H9 (cell line): ENCODE data around the gene KCND2. TPM values are rescaled to one million over a fixed set of nuclear protein-coding genes. Genes with fewer than 3 reads are reported as not detected.

Source experiments
- DNase-seq: peaks from one replicate; pipeline ENCODE4 v3.0.0-alpha.2; 2017
- H2AFZ ChIP-seq: one replicate; pipeline ENCODE4 v1.6.1; 2013; ENCODE audit warnings: mild to moderate bottlenecking, low read length, control low read depth, moderate library complexity
- H2AK5ac ChIP-seq: 2 replicates; pipeline ENCODE4 v1.6.1; 2013; ENCODE audit warnings: low read length, control low read depth, mixed read lengths; ENCODE audit not compliant: insufficient read length
- H2BK120ac ChIP-seq: one replicate; pipeline ENCODE4 v1.6.1; 2013; ENCODE audit warnings: low read depth, mild to moderate bottlenecking, low read length, control low read depth, inconsistent platforms; ENCODE audit not compliant: poor library complexity, severe bottlenecking
- H2BK12ac ChIP-seq: 2 replicates; pipeline ENCODE4 v1.6.1; 2013; ENCODE audit warnings: low read length, control low read depth, mixed read lengths, low read depth; ENCODE audit not compliant: insufficient read length
- H2BK15ac ChIP-seq: 2 replicates; pipeline ENCODE4 v1.6.1; 2013; ENCODE audit warnings: low read depth, low read length, control low read depth
- H2BK20ac ChIP-seq: one replicate; pipeline ENCODE4 v1.6.1; 2013; ENCODE audit warnings: low read depth, mild to moderate bottlenecking, low read length, control low read depth, inconsistent platforms; ENCODE audit not compliant: poor library complexity, severe bottlenecking
- H2BK5ac ChIP-seq: 2 replicates; pipeline ENCODE4 v1.6.1; 2013; ENCODE audit warnings: low read length, control low read depth, mixed read lengths; ENCODE audit not compliant: insufficient read length
- H3K14ac ChIP-seq: 2 replicates; pipeline ENCODE4 v1.6.1; 2013; ENCODE audit warnings: low read length, control low read depth; ENCODE audit not compliant: insufficient read depth
- H3K18ac ChIP-seq: 2 replicates; pipeline ENCODE4 v1.6.1; 2013; ENCODE audit warnings: low read depth, mild to moderate bottlenecking, mixed read lengths, low read length, control low read depth; ENCODE audit not compliant: insufficient read length
- H3K23ac ChIP-seq: 2 replicates; pipeline ENCODE4 v1.6.1; 2013; ENCODE audit warnings: low read length, control low read depth, mixed read lengths, low read depth; ENCODE audit not compliant: insufficient read length
- H3K23me2 ChIP-seq: 2 replicates; pipeline ENCODE4 v1.6.1; 2013; ENCODE audit warnings: low read depth, mild to moderate bottlenecking, mixed read lengths, low read length, control low read depth; ENCODE audit not compliant: insufficient read length, poor library complexity, severe bottlenecking
- H3K27ac ChIP-seq: 2 replicates; pipeline ENCODE4 v1.5.1; 2013; ENCODE audit warnings: low read length, control low read depth, mixed read lengths, low read depth; ENCODE audit not compliant: insufficient read length
- H3K27me3 ChIP-seq: 2 replicates; pipeline ENCODE4 v1.6.1; 2013; ENCODE audit warnings: low read length, control low read depth, inconsistent platforms; ENCODE audit not compliant: insufficient read depth
- H3K4ac ChIP-seq: 2 replicates; pipeline ENCODE4 v1.6.1; 2013; ENCODE audit warnings: low read depth, mild to moderate bottlenecking, control low read depth, inconsistent platforms, low read length, moderate library complexity
- H3K4me1 ChIP-seq: 2 replicates; pipeline ENCODE4 v1.6.1; 2013; ENCODE audit warnings: low read length, control low read depth, inconsistent platforms; ENCODE audit not compliant: insufficient read depth
- H3K4me2 ChIP-seq: 2 replicates; pipeline ENCODE4 v1.6.1; 2013; ENCODE audit warnings: low read length, control low read depth, mixed read lengths; ENCODE audit not compliant: insufficient read length, insufficient read depth
- H3K56ac ChIP-seq: 2 replicates; pipeline ENCODE4 v1.6.1; 2013; ENCODE audit warnings: low read depth, mild to moderate bottlenecking, mixed read lengths, low read length, control low read depth; ENCODE audit not compliant: insufficient read length
- H3K79me1 ChIP-seq: 2 replicates; pipeline ENCODE4 v1.6.1; 2013; ENCODE audit warnings: low read depth, mild to moderate bottlenecking, moderate library complexity, low read length, control low read depth, inconsistent platforms; ENCODE audit not compliant: insufficient read depth, poor library complexity, severe bottlenecking
- H3K79me2 ChIP-seq: 2 replicates; pipeline ENCODE4 v1.6.1; 2013; ENCODE audit warnings: low read length, control low read depth, inconsistent platforms; ENCODE audit not compliant: insufficient read depth
- H3K9ac ChIP-seq: 2 replicates; pipeline ENCODE4 v1.6.1; 2013; ENCODE audit warnings: low read length, control low read depth, mixed read lengths; ENCODE audit not compliant: insufficient read length; ENCODE audit errors: extremely low read depth
- H3K9me3 ChIP-seq: one replicate; pipeline ENCODE4 v1.6.1; 2013; ENCODE audit warnings: low read depth, low read length, inconsistent platforms; ENCODE audit not compliant: control insufficient read depth
- H3T11ph ChIP-seq: one replicate; pipeline ENCODE4 v1.6.1; 2013; ENCODE audit warnings: mild to moderate bottlenecking, low read length, control low read depth, inconsistent platforms
- H4K20me1 ChIP-seq: one replicate; pipeline ENCODE4 v1.6.1; 2013; ENCODE audit not compliant: control insufficient read depth, insufficient read length, insufficient read depth
- H4K5ac ChIP-seq: 2 replicates; pipeline ENCODE4 v1.6.1; 2013; ENCODE audit warnings: low read depth, mild to moderate bottlenecking, mixed read lengths, low read length, control low read depth; ENCODE audit not compliant: insufficient read length
- H4K8ac ChIP-seq: replicated peaks from 2 replicates; pipeline ENCODE4 v1.6.1; 2013; ENCODE audit warnings: low read length, control low read depth, mixed read lengths, low read depth; ENCODE audit not compliant: insufficient read length
- H4K91ac ChIP-seq: 2 replicates; pipeline ENCODE4 v1.6.1; 2013; ENCODE audit warnings: low read depth, mild to moderate bottlenecking, moderate library complexity, mixed read lengths, low read length, control low read depth; ENCODE audit not compliant: insufficient read length
- H3K27ac Mint-ChIP-seq, 3 experiments: 2 replicates in 2 of 3; 3 replicates in 1 of 3; pipeline ENCODE4 v1.8.0; 2020 to 2021; ENCODE audit warnings: mixed read lengths in 3 of 3, mild to moderate bottlenecking in 1 of 3, moderate library complexity in 1 of 3
- H3K27me3 Mint-ChIP-seq: 2 replicates; pipeline ENCODE4 v1.8.0; 2021; ENCODE audit warnings: low read depth, mild to moderate bottlenecking, moderate library complexity, mixed read lengths
- H3K36me3 Mint-ChIP-seq, 3 experiments: 2 replicates in 2 of 3; 3 replicates in 1 of 3; pipeline ENCODE4 v1.8.0; 2020 to 2021; ENCODE audit warnings: low read depth in 3 of 3, mixed read lengths in 3 of 3; ENCODE audit not compliant: insufficient read depth in 1 of 3
- H3K4me1 Mint-ChIP-seq, 2 experiments: 2 replicates each; pipeline ENCODE4 v1.8.0; 2020; ENCODE audit warnings: mixed read lengths in 2 of 2
- H3K4me3 Mint-ChIP-seq, 2 experiments: 2 replicates in 1 of 2; 3 replicates in 1 of 2; pipeline ENCODE4 v1.8.0; 2020 to 2021; ENCODE audit warnings: mild to moderate bottlenecking in 2 of 2, mixed read lengths in 2 of 2, moderate library complexity in 1 of 2
- H3K9me3 Mint-ChIP-seq, 2 experiments: 2 replicates in 1 of 2; 3 replicates in 1 of 2; pipeline ENCODE4 v1.8.0; 2020; ENCODE audit warnings: mild to moderate bottlenecking in 2 of 2, mixed read lengths in 2 of 2, moderate library complexity in 1 of 2
- WGBS: extraction: QIAGEN DNeasy Blood & Tissue Kit; methylation state at CpG from one replicate; pipeline ENCODE4 v1.1.7; 2013; ENCODE audit warnings: missing lambda C conversion rate, low lambda C conversion rate, mixed read lengths; ENCODE audit not compliant: insufficient read length; ENCODE audit errors: extremely low coverage; 5-methylcytosine and 5-hydroxymethylcytosine counted together
- total RNA-seq: library from RNA; stranded (reverse); gene quantifications from 2 replicates; pipeline ENCODE4 v1.2.1, GENCODE V29; 2021
- TF ChIP-seq, protein P1 (sequence below): fragments of 200-600 bp; sonication (generic); conservative IDR thresholded peaks from 3 replicates; pipeline ENCODE4 v1.8.0; 2021; ENCODE audit warnings: antibody characterized with exemption, mild to moderate bottlenecking

Gene KCND2
- total RNA-seq, 1 experiment from 2014 or later = 6.4 TPM

DNA sequence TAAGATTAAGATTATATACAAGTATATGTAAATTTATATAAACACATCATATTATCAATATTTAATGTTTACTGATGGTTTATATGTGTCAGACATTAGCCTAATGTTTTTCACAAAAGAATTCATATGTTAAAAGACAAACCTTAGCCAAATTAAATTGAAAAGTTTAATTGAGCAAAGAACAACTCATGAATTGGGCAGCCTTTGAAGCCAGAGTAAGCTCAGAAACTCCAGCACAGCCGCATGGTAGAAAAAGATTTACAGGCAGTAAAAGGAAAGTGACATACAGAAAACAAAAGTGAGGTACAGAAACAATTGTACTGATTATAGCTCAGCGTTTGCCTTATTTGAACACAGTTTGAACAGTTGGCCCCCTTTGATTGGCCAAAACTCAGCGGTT, 460.9 kb downstream of the KCND2 start:
- TF ChIP-seq, protein P1, sequence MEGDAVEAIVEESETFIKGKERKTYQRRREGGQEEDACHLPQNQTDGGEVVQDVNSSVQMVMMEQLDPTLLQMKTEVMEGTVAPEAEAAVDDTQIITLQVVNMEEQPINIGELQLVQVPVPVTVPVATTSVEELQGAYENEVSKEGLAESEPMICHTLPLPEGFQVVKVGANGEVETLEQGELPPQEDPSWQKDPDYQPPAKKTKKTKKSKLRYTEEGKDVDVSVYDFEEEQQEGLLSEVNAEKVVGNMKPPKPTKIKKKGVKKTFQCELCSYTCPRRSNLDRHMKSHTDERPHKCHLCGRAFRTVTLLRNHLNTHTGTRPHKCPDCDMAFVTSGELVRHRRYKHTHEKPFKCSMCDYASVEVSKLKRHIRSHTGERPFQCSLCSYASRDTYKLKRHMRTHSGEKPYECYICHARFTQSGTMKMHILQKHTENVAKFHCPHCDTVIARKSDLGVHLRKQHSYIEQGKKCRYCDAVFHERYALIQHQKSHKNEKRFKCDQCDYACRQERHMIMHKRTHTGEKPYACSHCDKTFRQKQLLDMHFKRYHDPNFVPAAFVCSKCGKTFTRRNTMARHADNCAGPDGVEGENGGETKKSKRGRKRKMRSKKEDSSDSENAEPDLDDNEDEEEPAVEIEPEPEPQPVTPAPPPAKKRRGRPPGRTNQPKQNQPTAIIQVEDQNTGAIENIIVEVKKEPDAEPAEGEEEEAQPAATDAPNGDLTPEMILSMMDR = no peak
- DNase-seq = no peak
- Histone ChIP-seq H2BK15ac (no peak overlapping the region), H3K14ac (no peak overlapping the region), H4K91ac (no peak overlapping the region), H3K79me2 (no peaks in the 10 kb centered on the region), H4K8ac (no peak overlapping the region), H2BK5ac (no peak overlapping the region), H3K23ac (no peak overlapping the region), H3K4ac (no peak overlapping the region), H3K27ac (no peak overlapping the region), H2AFZ (no peak overlapping the region), H3K4me1 (peaks cover 8% of the 10 kb centered on the region; the same call in 1 of the 2 replicates), H3K9ac (no peak overlapping the region), H3K56ac (no peak overlapping the region), H3K27me3 (no peaks in the 10 kb centered on the region), H3T11ph (no peak overlapping the region), H3K18ac (no peak overlapping the region), H3K4me2 (no peak overlapping the region), H4K5ac (no peak overlapping the region), H2BK20ac (no peak overlapping the region), H2BK12ac (no peak overlapping the region), H3K79me1 (no peaks in the 10 kb centered on the region), H4K20me1 (no peaks in the 10 kb centered on the region), H3K9me3 (no peaks in the 10 kb centered on the region), H3K23me2 (no peaks in the 10 kb centered on the region), H2BK120ac (no peak overlapping the region), H2AK5ac (no peak overlapping the region)
- Mint-ChIP-seq H3K9me3 (no peaks in the 10 kb centered on the region), H3K27me3 (no peaks in the 10 kb centered on the region), H3K36me3 (peaks cover 0 to 2% (median 0%) of the 10 kb centered on the region in 3 experiments; a peak in 3 of 7 replicates), H3K4me3 (no peak overlapping the region), H3K4me1 (peaks cover 19 to 20% of the 10 kb centered on the region in 2 experiments), H3K27ac (no peak overlapping the region)
- WGBS = no CpG with 5 or more reads among the region's 3 CpGs
